Caco-2 (cell line): ENCODE results near the gene PID1. TPM values are rescaled to one million over a fixed set of nuclear protein-coding genes. Genes with fewer than 3 reads are reported as not detected.

ENCODE experiments used
- BruUV-seq: library from RNA; stranded (reverse); fragments of 400-500 nt; replicated peaks from 2 replicates; lab custom pipeline; 2021; lab: Mats Ljungman, UMichigan
- CTCF ChIA-PET: fragments of 300-600 bp; sonication (Branson Sonifier 250); formaldehyde crosslinking; loops from one replicate; lab custom pipeline; 2022; ENCODE audit warnings: antibody characterized with exemption; lab: Charles Lee
- POLR2A ChIA-PET: fragments of 300-600 bp; sonication (Branson Sonifier 250); formaldehyde crosslinking; loops from one replicate; lab custom pipeline; 2022; ENCODE audit warnings: antibody characterized with exemption; lab: Charles Lee
- DNase-seq, 2 experiments: peaks; one replicate each; pipeline versions ENCODE4 v3.0.0 to v3.0.0-alpha.2; 2020 to 2022
- H3K27me3 ChIP-seq: replicated peaks from 2 replicates; pipeline ENCODE4 v1.6.0; 2011; ENCODE audit warnings: low read length; ENCODE audit not compliant: control insufficient read depth, insufficient read depth
- H3K36me3 ChIP-seq: 2 replicates; pipeline ENCODE4 v1.5.1; 2011; ENCODE audit warnings: low read length; ENCODE audit not compliant: control insufficient read depth, insufficient read depth
- H3K4me1 ChIP-seq: fragments of 250-450 bp; sonication (Bioruptor Pico); 2 replicates; pipeline ENCODE4 v1.5.1; 2020; ENCODE audit warnings: mild to moderate bottlenecking
- H3K4me3 ChIP-seq: 2 replicates; pipeline ENCODE4 v1.5.1; 2011; ENCODE audit warnings: low read depth, mild to moderate bottlenecking, control low read depth, low read length
- H3K9me3 ChIP-seq: fragments of 250-450 bp; sonication (Bioruptor Pico); 2 replicates; pipeline ENCODE4 v1.5.1; 2020; ENCODE audit warnings: mild to moderate bottlenecking, moderate library complexity
- H3K27ac Mint-ChIP-seq: one replicate; pipeline ENCODE4 v1.8.0; 2022; ENCODE audit warnings: mixed read lengths; ENCODE audit not compliant: unreplicated experiment
- H3K27me3 Mint-ChIP-seq: one replicate; pipeline ENCODE4 v1.8.0; 2022; ENCODE audit warnings: mixed read lengths; ENCODE audit not compliant: insufficient read depth, unreplicated experiment
- H3K36me3 Mint-ChIP-seq: one replicate; pipeline ENCODE4 v1.8.0; 2022; ENCODE audit warnings: mild to moderate bottlenecking, mixed read lengths; ENCODE audit not compliant: insufficient read depth, unreplicated experiment
- H3K4me1 Mint-ChIP-seq: one replicate; pipeline ENCODE4 v1.8.0; 2022; ENCODE audit warnings: low read depth, mixed read lengths; ENCODE audit not compliant: unreplicated experiment
- H3K4me3 Mint-ChIP-seq: one replicate; pipeline ENCODE4 v1.8.0; 2022; ENCODE audit warnings: mild to moderate bottlenecking, moderate library complexity, mixed read lengths; ENCODE audit not compliant: unreplicated experiment
- H3K9me3 Mint-ChIP-seq: one replicate; pipeline ENCODE4 v1.8.0; 2022; ENCODE audit warnings: mixed read lengths; ENCODE audit not compliant: unreplicated experiment
- CTCF ChIP-seq, 2 experiments: fragments of 200-600 bp in 1 of 2; IDR thresholded peaks; 1 replicate in 1 of 2; 2 replicates in 1 of 2; pipeline versions ENCODE4 v1.5.1 to v1.8.0; 2011 to 2022; ENCODE audit warnings: antibody characterized with exemption in 1 of 2, control low read depth in 1 of 2, inconsistent platforms in 1 of 2, low read depth in 1 of 2, low read length in 1 of 2, mild to moderate bottlenecking in 1 of 2, moderate library complexity in 1 of 2; ENCODE audit not compliant: insufficient read depth in 1 of 2, severe bottlenecking in 1 of 2, unreplicated experiment in 1 of 2
- intact Hi-C: fragments of 100-400 bp; cut with micrococcal nuclease; formaldehyde crosslinking; loops from one replicate; pipeline ENCODE4 v1.10.0; 2022; ENCODE audit not compliant: unreplicated experiment
- total RNA-seq: library from RNA; stranded (reverse); gene quantifications from 2 replicates; pipeline ENCODE4 v1.2.3, GENCODE V29; 2022

The PID1 gene
- total RNA-seq, 1 experiment from 2014 or later: 9.8 TPM

- ChIA-PET POLR2A (no interaction called here), CTCF (no interaction called here)
- BruUV-seq: no TSS peak
- Histone ChIP-seq H3K36me3 (no peaks in the 10 kb centered on the region), H3K4me3 (no peak overlapping the region), H3K27me3 (no peaks in the 10 kb centered on the region), H3K4me1 (no peaks in the 10 kb centered on the region), H3K9me3 (no peaks in the 10 kb centered on the region)
- peaks cover 19% of the 10 kb centered on the region for H3K9me3 Mint-ChIP-seq
- no peak overlapping the region for H3K27ac Mint-ChIP-seq
- no peak for TF ChIP-seq CTCF (IDR thresholded peaks at IDR 0.05; ENCODE audit: insufficient read depth in 1 of 2, low read depth in 1 of 2, low read length in 1 of 2, severe bottlenecking in 1 of 2, unreplicated experiment in 1 of 2)
- H3K27me3 Mint-ChIP-seq: no peaks in the 10 kb centered on the region
- no peaks in the 10 kb centered on the region for H3K4me1 Mint-ChIP-seq
- H3K4me3 Mint-ChIP-seq: no peak overlapping the region
- DNase-seq: no peak
- intact Hi-C loops: no loop called here
- no peaks in the 10 kb centered on the region for H3K36me3 Mint-ChIP-seq
These were observed 48.0 kb downstream of the PID1 start for GRCh38 chr2:229223107-229223506.

GRCh38 chr2:229221641-229222040 is 49.4 kb downstream of the PID1 start:
- Mint-ChIP-seq H3K36me3 (no peaks in the 10 kb centered on the region), H3K4me3 (no peak overlapping the region), H3K4me1 (no peaks in the 10 kb centered on the region), H3K27me3 (no peaks in the 10 kb centered on the region), H3K27ac (no peak overlapping the region), H3K9me3 (peaks cover 19% of the 10 kb centered on the region)
- ChIA-PET POLR2A (no interaction called here), CTCF (no interaction called here)
- TF ChIP-seq CTCF (IDR thresholded peaks at IDR 0.05; ENCODE audit: insufficient read depth in 1 of 2, low read depth in 1 of 2, low read length in 1 of 2, severe bottlenecking in 1 of 2, unreplicated experiment in 1 of 2): no peak
- no peak overlapping the region for H3K4me3 ChIP-seq
- DNase-seq: no peak
- H3K27me3 ChIP-seq: no peaks in the 10 kb centered on the region
- H3K9me3 ChIP-seq: no peaks in the 10 kb centered on the region
- H3K36me3 ChIP-seq: no peaks in the 10 kb centered on the region
- no TSS peak for BruUV-seq
- no peaks in the 10 kb centered on the region for H3K4me1 ChIP-seq
- intact Hi-C loops: no loop called here

- no peak for TF ChIP-seq CTCF (IDR thresholded peaks at IDR 0.05; ENCODE audit: insufficient read depth in 1 of 2, low read depth in 1 of 2, low read length in 1 of 2, severe bottlenecking in 1 of 2, unreplicated experiment in 1 of 2)
- H3K4me3 Mint-ChIP-seq: no peak overlapping the region
- no peak for DNase-seq
- H3K27ac Mint-ChIP-seq: no peak overlapping the region
- H3K4me1 ChIP-seq: no peaks in the 10 kb centered on the region
- no peaks in the 10 kb centered on the region for H3K27me3 ChIP-seq
- H3K36me3 ChIP-seq: no peaks in the 10 kb centered on the region
- H3K4me3 ChIP-seq: no peak overlapping the region
- BruUV-seq: no TSS peak
- peaks cover 19% of the 10 kb centered on the region for H3K9me3 Mint-ChIP-seq
- no peaks in the 10 kb centered on the region for H3K9me3 ChIP-seq
- CTCF ChIA-PET: no interaction called here
- H3K4me1 Mint-ChIP-seq: no peaks in the 10 kb centered on the region
- no peaks in the 10 kb centered on the region for H3K27me3 Mint-ChIP-seq
- POLR2A ChIA-PET: no interaction called here
- no peaks in the 10 kb centered on the region for H3K36me3 Mint-ChIP-seq
- intact Hi-C loops: no loop called here
These were observed 50.8 kb downstream of the PID1 start for GRCh38 chr2:229220254-229220653.
